WTC11 (cell line): ENCODE measurements around the gene OPALIN. TPM values are rescaled to one million over a fixed set of nuclear protein-coding genes. Genes with fewer than 3 reads are reported as not detected.

ENCODE experiments used
- ATAC-seq: fragments of 200-7000 bp; cut with Tn5 transposase; 2 replicates; pipeline ENCODE4 v1.10.0; 2021; ENCODE audit warnings: mild to moderate bottlenecking, moderate library complexity
- CTCF ChIA-PET: fragments of 300-600 bp; sonication (Branson Sonifier 250); formaldehyde crosslinking; loops from one replicate; lab custom pipeline; 2021; ENCODE audit warnings: antibody characterized with exemption; lab: Charles Lee
- POLR2A ChIA-PET: fragments of 350-600 bp; sonication (Branson Sonifier 250); formaldehyde crosslinking; loops from one replicate; lab custom pipeline; 2021; ENCODE audit warnings: antibody characterized with exemption; lab: Charles Lee
- DNase-seq: peaks from one replicate; pipeline ENCODE4 v3.0.0; 2021; ENCODE audit warnings: low spot score
- H3K27ac Mint-ChIP-seq: 2 replicates; pipeline ENCODE4 v1.8.0; 2021; ENCODE audit warnings: mixed read lengths
- H3K27me3 Mint-ChIP-seq: 2 replicates; pipeline ENCODE4 v1.8.0; 2021; ENCODE audit warnings: low read depth, mild to moderate bottlenecking, moderate library complexity, mixed read lengths
- H3K36me3 Mint-ChIP-seq: 2 replicates; pipeline ENCODE4 v1.8.0; 2021; ENCODE audit warnings: mixed read lengths
- H3K4me1 Mint-ChIP-seq: 2 replicates; pipeline ENCODE4 v1.8.0; 2022; ENCODE audit warnings: mixed read lengths
- H3K4me3 Mint-ChIP-seq: 2 replicates; pipeline ENCODE4 v1.8.0; 2021; ENCODE audit warnings: mild to moderate bottlenecking, moderate library complexity, mixed read lengths
- H3K9me3 Mint-ChIP-seq: 2 replicates; pipeline ENCODE4 v1.8.0; 2021; ENCODE audit warnings: mixed read lengths
- CBFB ChIP-seq: sonication (generic); formaldehyde crosslinking; IDR thresholded peaks from 2 replicates; pipeline ENCODE4 v1.8.1; 2022; ENCODE audit warnings: mild to moderate bottlenecking, low read depth, missing genetic modification reagents
- FOXP1 ChIP-seq: sonication (generic); formaldehyde crosslinking; IDR thresholded peaks from 2 replicates; pipeline ENCODE4 v1.8.0; 2022; ENCODE audit warnings: missing genetic modification reagents, mild to moderate bottlenecking, moderate library complexity, borderline replicate concordance
- GTF2I ChIP-seq: fragments of 250-450 bp; sonication (Bioruptor Pico); conservative IDR thresholded peaks from 2 replicates; pipeline ENCODE4 v1.4.0; 2021; ENCODE audit warnings: mild to moderate bottlenecking
- IRF1 ChIP-seq: sonication (generic); formaldehyde crosslinking; IDR thresholded peaks from 2 replicates; pipeline ENCODE4 v1.8.0; 2023; ENCODE audit warnings: missing genetic modification reagents
- JUN ChIP-seq: sonication (generic); formaldehyde crosslinking; IDR thresholded peaks from 2 replicates; pipeline ENCODE4 v1.8.0; 2023; ENCODE audit warnings: mild to moderate bottlenecking, missing genetic modification reagents
- NFYB ChIP-seq: sonication (generic); formaldehyde crosslinking; conservative IDR thresholded peaks from 2 replicates; pipeline ENCODE4 v1.8.0; 2022; ENCODE audit warnings: low read depth, missing genetic modification reagents
- NR3C1 ChIP-seq: sonication (generic); formaldehyde crosslinking; conservative IDR thresholded peaks from 2 replicates; pipeline ENCODE4 v1.8.1; 2023; ENCODE audit warnings: low read depth, mild to moderate bottlenecking, missing genetic modification reagents
- TEAD4 ChIP-seq: sonication (generic); formaldehyde crosslinking; IDR thresholded peaks from 2 replicates; pipeline ENCODE4 v1.8.0; 2022; ENCODE audit warnings: mild to moderate bottlenecking, missing genetic modification reagents
- ZMAT4 ChIP-seq: fragments of 250-450 bp; sonication (Bioruptor Pico); IDR thresholded peaks from 2 replicates; pipeline ENCODE4 v1.9.0; 2021; ENCODE audit warnings: mild to moderate bottlenecking
- ZNF121 ChIP-seq: sonication (generic); formaldehyde crosslinking; IDR thresholded peaks from 2 replicates; pipeline ENCODE4 v1.8.0; 2023; ENCODE audit warnings: missing genetic modification reagents
- ZNF317 ChIP-seq: sonication (generic); formaldehyde crosslinking; IDR thresholded peaks from 2 replicates; pipeline ENCODE4 v1.8.1; 2023; ENCODE audit warnings: low read depth, mild to moderate bottlenecking, moderate library complexity, missing genetic modification reagents, borderline replicate concordance
- ZNF423 ChIP-seq: fragments of 250-450 bp; sonication (Bioruptor Pico); IDR thresholded peaks from 2 replicates; pipeline ENCODE4 v2.1.2; 2022; ENCODE audit warnings: mild to moderate bottlenecking, moderate library complexity
- total RNA-seq: library from RNA; stranded (reverse); gene quantifications from 3 replicates; pipeline ENCODE4 v1.2.3, GENCODE V29; 2021
- TF ChIP-seq, protein P1 (sequence below): sonication (generic); formaldehyde crosslinking; IDR thresholded peaks from 2 replicates; pipeline ENCODE4 v1.8.1; 2023; ENCODE audit warnings: mild to moderate bottlenecking, missing genetic modification reagents
- TF ChIP-seq, protein P2 (sequence below): sonication (generic); formaldehyde crosslinking; IDR thresholded peaks from 2 replicates; pipeline ENCODE4 v1.8.1; 2023; ENCODE audit warnings: mild to moderate bottlenecking, missing genetic modification reagents

The OPALIN gene
- total RNA-seq, 1 experiment from 2014 or later: 0.04 TPM

DNA sequence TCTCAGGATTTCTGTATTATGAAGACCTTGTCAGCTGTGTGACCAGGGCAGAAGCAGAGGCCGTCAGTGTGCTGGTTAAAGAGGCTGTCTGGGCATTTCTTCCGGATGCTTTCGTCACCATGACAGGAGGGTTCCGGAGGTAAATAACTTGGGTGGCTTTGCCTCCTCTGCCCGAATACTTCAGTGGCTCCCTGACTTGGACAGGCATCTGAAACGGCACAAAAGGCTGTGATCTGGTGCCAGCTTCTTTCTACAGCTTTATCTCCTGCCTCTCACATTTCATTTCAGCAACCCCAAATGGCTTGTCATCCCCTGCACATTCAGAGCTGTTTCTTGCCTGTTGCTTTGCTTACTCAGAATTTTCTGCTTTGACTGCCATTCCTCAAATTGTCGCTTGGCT is 31.3 kb downstream of the OPALIN start (continued):
- TF ChIP-seq ZNF121 (CRISPR knock-in tag): no peak
- no peak for TF ChIP-seq ZNF317 (CRISPR knock-in tag)
- TF ChIP-seq, protein P1, sequence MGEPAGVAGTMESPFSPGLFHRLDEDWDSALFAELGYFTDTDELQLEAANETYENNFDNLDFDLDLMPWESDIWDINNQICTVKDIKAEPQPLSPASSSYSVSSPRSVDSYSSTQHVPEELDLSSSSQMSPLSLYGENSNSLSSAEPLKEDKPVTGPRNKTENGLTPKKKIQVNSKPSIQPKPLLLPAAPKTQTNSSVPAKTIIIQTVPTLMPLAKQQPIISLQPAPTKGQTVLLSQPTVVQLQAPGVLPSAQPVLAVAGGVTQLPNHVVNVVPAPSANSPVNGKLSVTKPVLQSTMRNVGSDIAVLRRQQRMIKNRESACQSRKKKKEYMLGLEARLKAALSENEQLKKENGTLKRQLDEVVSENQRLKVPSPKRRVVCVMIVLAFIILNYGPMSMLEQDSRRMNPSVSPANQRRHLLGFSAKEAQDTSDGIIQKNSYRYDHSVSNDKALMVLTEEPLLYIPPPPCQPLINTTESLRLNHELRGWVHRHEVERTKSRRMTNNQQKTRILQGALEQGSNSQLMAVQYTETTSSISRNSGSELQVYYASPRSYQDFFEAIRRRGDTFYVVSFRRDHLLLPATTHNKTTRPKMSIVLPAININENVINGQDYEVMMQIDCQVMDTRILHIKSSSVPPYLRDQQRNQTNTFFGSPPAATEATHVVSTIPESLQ (CRISPR knock-in tag): no peak

DNA sequence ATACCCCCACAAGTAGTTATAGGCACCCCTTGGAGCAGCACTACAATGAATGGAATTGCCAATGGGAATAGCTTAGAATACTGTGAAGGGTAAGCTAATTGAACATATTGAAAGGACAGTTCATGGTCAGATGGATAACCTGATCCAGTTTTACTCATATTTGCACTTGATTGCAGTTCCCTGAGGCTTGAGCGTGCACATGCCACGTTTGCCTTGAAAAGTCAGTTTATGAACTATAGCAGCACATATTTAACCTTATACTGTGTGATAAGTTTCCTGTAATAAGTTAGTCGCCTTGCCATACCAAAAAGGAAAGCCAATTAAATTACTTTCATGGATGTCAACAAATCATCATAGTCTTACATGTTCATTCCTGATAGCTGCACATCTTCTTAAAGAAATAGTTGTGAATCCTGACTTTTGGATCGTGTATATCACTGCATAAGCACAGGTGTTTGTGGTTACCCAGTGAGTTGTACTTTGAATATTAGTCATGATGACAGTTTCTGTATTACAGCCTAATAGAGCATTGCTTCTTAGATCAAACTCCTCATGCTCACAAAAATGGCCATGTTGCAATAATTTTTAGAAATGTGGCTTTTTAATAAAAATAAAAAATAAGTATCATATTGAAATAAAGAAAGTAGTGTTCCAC is 33.0 kb downstream of the OPALIN start:
- DNase-seq (no peak), ATAC-seq (no peak)
- Mint-ChIP-seq H3K27me3 (peaks cover 5% of the 10 kb centered on the region), H3K4me1 (peaks cover 6% of the 10 kb centered on the region; the same call in 1 of the 2 replicates), H3K27ac (no peak overlapping the region), H3K36me3 (no peaks in the 10 kb centered on the region), H3K4me3 (no peak overlapping the region), H3K9me3 (no peaks in the 10 kb centered on the region)
- ChIA-PET CTCF (interaction anchor here (0.7 to 5.4 kb wide), 4 partner anchors 9 to 309 kb away, joined by 3 to 49 read pairs (median 5); no protein-coding TSS in a partner anchor), POLR2A (no interaction called here)
- TF ChIP-seq JUN (CRISPR knock-in tag): no peak
- no peak for TF ChIP-seq CBFB (CRISPR knock-in tag)
- TF ChIP-seq TEAD4 (CRISPR knock-in tag): no peak
- no peak for TF ChIP-seq ZNF121 (CRISPR knock-in tag)
- TF ChIP-seq FOXP1: no peak

- ATAC-seq (peak; percentile 63), DNase-seq (no peak)
- H3K9me3 Mint-ChIP-seq: no peaks in the 10 kb centered on the region
- H3K4me1 Mint-ChIP-seq: peaks cover 17% of the 10 kb centered on the region
- CTCF ChIA-PET: interaction anchor here (0.6 to 5.4 kb wide), 8 partner anchors 11 to 310 kb away, joined by 3 to 49 read pairs (median 4); no protein-coding TSS in a partner anchor
- H3K36me3 Mint-ChIP-seq: no peaks in the 10 kb centered on the region
- peaks cover under 1% of the 10 kb centered on the region for H3K27me3 Mint-ChIP-seq
- no peak overlapping the region for H3K4me3 Mint-ChIP-seq
- H3K27ac Mint-ChIP-seq: no peak overlapping the region
- no peak for TF ChIP-seq IRF1 (CRISPR knock-in tag)
- TF ChIP-seq ZMAT4: no peak
- TF ChIP-seq NFYB (CRISPR knock-in tag): no peak
- TF ChIP-seq, all 79 proteins: peak for 0
- POLR2A ChIA-PET: no interaction called here
Measured at GRCh38 chr10:96324447-96324846, 34.4 kb downstream of the OPALIN start.

- DNase-seq (no peak), ATAC-seq (no peak)
- ChIA-PET POLR2A (no interaction called here), CTCF (interaction anchor here (0.8 to 5.4 kb wide), 4 partner anchors 12 to 93 kb away, joined by 3 to 49 read pairs (median 7); no protein-coding TSS in a partner anchor)
- Mint-ChIP-seq H3K4me1 (peaks cover 20% of the 10 kb centered on the region), H3K27me3 (no peaks in the 10 kb centered on the region), H3K36me3 (no peaks in the 10 kb centered on the region), H3K27ac (no peak overlapping the region), H3K9me3 (no peaks in the 10 kb centered on the region), H3K4me3 (no peak overlapping the region)
- TF ChIP-seq GTF2I (CRISPR knock-in tag): no peak
- no peak for TF ChIP-seq NR3C1 (CRISPR knock-in tag)
- TF ChIP-seq ZNF423 (CRISPR knock-in tag): no peak
- TF ChIP-seq TEAD4 (CRISPR knock-in tag): no peak
- TF ChIP-seq ZNF317 (CRISPR knock-in tag): no peak
- TF ChIP-seq, protein P2, sequence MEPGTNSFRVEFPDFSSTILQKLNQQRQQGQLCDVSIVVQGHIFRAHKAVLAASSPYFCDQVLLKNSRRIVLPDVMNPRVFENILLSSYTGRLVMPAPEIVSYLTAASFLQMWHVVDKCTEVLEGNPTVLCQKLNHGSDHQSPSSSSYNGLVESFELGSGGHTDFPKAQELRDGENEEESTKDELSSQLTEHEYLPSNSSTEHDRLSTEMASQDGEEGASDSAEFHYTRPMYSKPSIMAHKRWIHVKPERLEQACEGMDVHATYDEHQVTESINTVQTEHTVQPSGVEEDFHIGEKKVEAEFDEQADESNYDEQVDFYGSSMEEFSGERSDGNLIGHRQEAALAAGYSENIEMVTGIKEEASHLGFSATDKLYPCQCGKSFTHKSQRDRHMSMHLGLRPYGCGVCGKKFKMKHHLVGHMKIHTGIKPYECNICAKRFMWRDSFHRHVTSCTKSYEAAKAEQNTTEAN (CRISPR knock-in tag): no peak
Measured at GRCh38 chr10:96322275-96322674, 36.5 kb downstream of the OPALIN start.
